Endothelial cell of umbilical vein (primary cell): ENCODE data around the gene SORL1. TPM values are rescaled to one million over a fixed set of nuclear protein-coding genes. Genes with fewer than 3 reads are reported as not detected.

Source experiments
- BruUV-seq: library from RNA; stranded (reverse); fragments of 400-500 nt; replicated peaks from 2 replicates; lab custom pipeline; 2021; lab: Mats Ljungman, UMichigan
- CTCF ChIA-PET: fragments of 300-600, 350-600 bp; sonication (Branson Sonifier 250); formaldehyde crosslinking; loops from one replicate; lab custom pipeline; 2021; ENCODE audit warnings: antibody characterized with exemption, inconsistent platforms; lab: Charles Lee
- POLR2A ChIA-PET: fragments of 300-600, 350-600 bp; sonication (Branson Sonifier 250); formaldehyde crosslinking; loops from one replicate; lab custom pipeline; 2021; ENCODE audit warnings: antibody characterized with exemption, inconsistent platforms; lab: Charles Lee
- DNase-seq: peaks from one replicate; pipeline ENCODE4 v3.0.0-alpha.2; 2011; ENCODE audit warnings: low read depth, low spot score
- FAIRE-seq: peaks from 2 replicates; lab custom pipeline; 2011; peaks lifted over from hg19 to GRCh38; lab: Jason Lieb, UNC
- H2AFZ ChIP-seq: 2 replicates; pipeline ENCODE4 v1.6.0; 2012; ENCODE audit warnings: low read depth, low read length, control low read depth, inconsistent platforms
- H3K27ac ChIP-seq: 2 replicates; pipeline ENCODE4 v1.5.1; 2011; ENCODE audit warnings: low read depth, mild to moderate bottlenecking, control low read depth, low read length, moderate library complexity; ENCODE audit not compliant: insufficient read depth
- H3K27me3 ChIP-seq, 2 experiments: 2 replicates each; pipeline versions ENCODE4 v1.6.0 to v1.6.1; 2011; ENCODE audit warnings: low read length in 2 of 2, mixed read lengths in 1 of 2; ENCODE audit not compliant: control insufficient read depth in 2 of 2, insufficient read depth in 2 of 2
- H3K36me3 ChIP-seq, 2 experiments: 2 replicates in 1 of 2; 3 replicates in 1 of 2; pipeline ENCODE4 v1.5.1; 2011; ENCODE audit warnings: low read length in 2 of 2, mild to moderate bottlenecking in 1 of 2, moderate library complexity in 1 of 2; ENCODE audit not compliant: control insufficient read depth in 2 of 2, insufficient read depth in 2 of 2; ENCODE audit errors: extremely low read depth in 1 of 2
- H3K4me1 ChIP-seq: 3 replicates; pipeline ENCODE4 v1.5.1; 2011; ENCODE audit warnings: mild to moderate bottlenecking, low read length; ENCODE audit not compliant: control insufficient read depth, insufficient read depth; ENCODE audit errors: extremely low read depth
- H3K4me2 ChIP-seq: 2 replicates; pipeline ENCODE4 v1.6.1; 2011; ENCODE audit warnings: low read length, control low read depth, mixed read lengths; ENCODE audit not compliant: insufficient read depth
- H3K4me3 ChIP-seq, 3 experiments: fragments of 200-600 bp in 1 of 3; sonication (generic), shearing (Covaris generic) in 1 of 3; replicated peaks in 1 of 3; 2 replicates each; pipeline ENCODE4 v1.5.1; 2011 to 2016; ENCODE audit warnings: control low read depth in 3 of 3, low read length in 3 of 3, mild to moderate bottlenecking in 2 of 3, inconsistent platforms in 1 of 3, low read depth in 1 of 3, moderate library complexity in 1 of 3; ENCODE audit not compliant: insufficient read depth in 1 of 3
- H3K79me2 ChIP-seq: 2 replicates; pipeline ENCODE4 v1.6.0; 2012; ENCODE audit warnings: low read length, inconsistent platforms; ENCODE audit not compliant: control insufficient read depth, insufficient read depth
- H3K9ac ChIP-seq: replicated peaks from 2 replicates; pipeline ENCODE3; 2011; ENCODE audit warnings: low read length, control low read depth; ENCODE audit not compliant: insufficient read depth; ENCODE audit errors: extremely low read depth
- H3K9me1 ChIP-seq: replicated peaks from 3 replicates; pipeline ENCODE4 v1.6.0; 2011; ENCODE audit warnings: mild to moderate bottlenecking, low read length; ENCODE audit not compliant: control insufficient read depth, insufficient read depth; ENCODE audit errors: extremely low read depth
- H3K9me3 ChIP-seq: replicated peaks from 2 replicates; pipeline ENCODE4 v1.5.1; 2012; ENCODE audit warnings: low read length, inconsistent platforms; ENCODE audit not compliant: control insufficient read depth, insufficient read depth
- H4K20me1 ChIP-seq: replicated peaks from 2 replicates; pipeline ENCODE3; 2011; ENCODE audit warnings: mild to moderate bottlenecking, low read length; ENCODE audit not compliant: control insufficient read depth, insufficient read depth; ENCODE audit errors: extremely low read depth
- CTCF ChIP-seq, 2 donors: IDR thresholded peaks; 1 replicate in 1 of 2; 2 replicates in 1 of 2; pipeline ENCODE4 v1.5.1; 2011; ENCODE audit warnings: low read length in 2 of 2, mild to moderate bottlenecking in 2 of 2, moderate library complexity in 2 of 2, control low read depth in 1 of 2, inconsistent platforms in 1 of 2, low read depth in 1 of 2; ENCODE audit not compliant: insufficient read depth in 1 of 2; ENCODE audit errors: extremely low read depth in 1 of 2
- GATA2 ChIP-seq: IDR thresholded peaks from 2 replicates; pipeline ENCODE4 v1.7.0; 2011; ENCODE audit warnings: low read depth, mild to moderate bottlenecking, moderate library complexity, mixed read lengths, low read length; ENCODE audit not compliant: insufficient read length, insufficient read depth
- MYC ChIP-seq: IDR thresholded peaks from one replicate; pipeline ENCODE4 v1.6.1; 2011; ENCODE audit warnings: mild to moderate bottlenecking, low read depth, low read length
- POLR2A ChIP-seq: IDR thresholded peaks from 2 replicates; pipeline ENCODE4 v1.6.1; 2012; ENCODE audit warnings: low read depth, mild to moderate bottlenecking, control low read depth, low read length
- dilution Hi-C: fragments of 300-500 bp; cut with MboI; formaldehyde crosslinking; loops from one replicate; pipeline ENCODE4 v1.15.0; 2019; ENCODE audit warnings: low sequenced_read_pairs; ENCODE audit not compliant: extremely low pct_ligation_motif_present
- intact Hi-C: fragments of 100-400 bp; cut with micrococcal nuclease; formaldehyde crosslinking; loops from one replicate; pipeline ENCODE4 v1.10.0; 2022
- polyA plus RNA-seq, 4 experiments: library from polyadenylated mRNA; depleted of rRNA in 3 of 4; stranded (reverse) in 3 of 4; unstranded in 1 of 4; fragments of >200 nt; gene quantifications; 2 replicates each; pipeline versions ENCODE4 v1.2.1 to v1.2.3, GENCODE V29; 2011 to 2012; ENCODE audit warnings: missing spikeins in 1 of 4
- total RNA-seq: library from RNA; stranded (reverse); gene quantifications from 2 replicates; pipeline ENCODE4 v1.2.3, GENCODE V29; 2021
- TF ChIP-seq, protein P1 (sequence below): IDR thresholded peaks from 2 replicates; pipeline ENCODE4 v1.6.1; 2011; ENCODE audit not compliant: insufficient read depth, insufficient read length

The SORL1 gene
- total and polyA plus RNA-seq, 2 donors (not counting 3 experiments of a cell fraction or from before 2014, with no cell fraction given), result 0.17 to 0.31 TPM

GRCh38 chr11:121494355-121495099 lies 42.4 kb downstream of the SORL1 start:
- FAIRE-seq, result no peak
- no peak overlapping the region for H2AFZ ChIP-seq
- CTCF ChIA-PET, result interaction anchor here (0.6 kb wide), 1 partner anchor 48 kb away, joined by 4 read pairs; no protein-coding TSS in a partner anchor

GRCh38 chr11:121497176-121497998 lies 45.3 kb downstream of the SORL1 start:
- Histone ChIP-seq H3K9me3 (no peaks in the 10 kb centered on the region), H3K27me3 (no peaks in the 10 kb centered on the region), H2AFZ (no peak overlapping the region), H3K4me2 (no peak overlapping the region), H3K9ac (no peak overlapping the region), H3K79me2 (no peaks in the 10 kb centered on the region), H3K36me3 (no peaks in the 10 kb centered on the region), H3K4me3 (no peak overlapping the region), H3K27ac (no peak overlapping the region), H4K20me1 (no peaks in the 10 kb centered on the region), H3K9me1 (no peaks in the 10 kb centered on the region), H3K4me1 (no peaks in the 10 kb centered on the region)
- TF ChIP-seq CTCF (IDR thresholded peaks at IDR 0.05; ENCODE audit: extremely low read depth in 1 of 2, insufficient read depth in 1 of 2, low read depth in 1 of 2, low read length in 2 of 2), result no peak
- no peak for TF ChIP-seq GATA2
- TF ChIP-seq, protein P1, sequence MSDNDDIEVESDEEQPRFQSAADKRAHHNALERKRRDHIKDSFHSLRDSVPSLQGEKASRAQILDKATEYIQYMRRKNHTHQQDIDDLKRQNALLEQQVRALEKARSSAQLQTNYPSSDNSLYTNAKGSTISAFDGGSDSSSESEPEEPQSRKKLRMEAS, result no peak
- BruUV-seq, result no TSS peak
- intact Hi-C loops (no loop called here), dilution Hi-C loops (no loop called here)
- CTCF ChIA-PET, result no interaction called here
- DNase-seq (no peak), FAIRE-seq (no peak)
- POLR2A ChIA-PET, result no interaction called here

More at GRCh38 chr11:121494355-121495099, 42.4 kb downstream of the SORL1 start:
- POLR2A ChIA-PET, result no interaction called here
- no peak for DNase-seq
- H3K36me3 ChIP-seq, result no peaks in the 10 kb centered on the region
- H3K9me1 ChIP-seq, result no peaks in the 10 kb centered on the region
- H3K4me1 ChIP-seq, result no peaks in the 10 kb centered on the region
- no peak overlapping the region for H3K4me3 ChIP-seq
- no peaks in the 10 kb centered on the region for H3K79me2 ChIP-seq
- no peaks in the 10 kb centered on the region for H3K9me3 ChIP-seq
- H3K9ac ChIP-seq, result no peak overlapping the region
- TF ChIP-seq GATA2 (no peak), POLR2A (no peak), MYC (no peak)
- no peak overlapping the region for H3K27ac ChIP-seq
- no peaks in the 10 kb centered on the region for H3K27me3 ChIP-seq
- dilution Hi-C loops, result no loop called here
- H4K20me1 ChIP-seq, result no peaks in the 10 kb centered on the region
- intact Hi-C loops, result no loop called here
- no TSS peak for BruUV-seq
- no peak overlapping the region for H3K4me2 ChIP-seq
